Kidney epithelial cell (primary cell): Measurements from ENCODE around the gene MORN1. TPM values are rescaled to one million over a fixed set of nuclear protein-coding genes. Genes with fewer than 3 reads are reported as not detected.

Experiments used
- DNase-seq: peaks from one replicate; pipeline ENCODE4 v3.0.0-alpha.2; 2010; ENCODE audit warnings: low read depth
- H3K27me3 ChIP-seq: 2 replicates; pipeline ENCODE4 v1.6.0; 2011; ENCODE audit warnings: low read length; ENCODE audit not compliant: control insufficient read depth, insufficient read depth
- H3K36me3 ChIP-seq: 2 replicates; pipeline ENCODE4 v1.5.1; 2011; ENCODE audit warnings: low read length; ENCODE audit not compliant: control insufficient read depth, insufficient read depth
- H3K4me3 ChIP-seq: 2 replicates; pipeline ENCODE4 v1.5.1; 2011; ENCODE audit warnings: low read depth, mild to moderate bottlenecking, control low read depth, low read length
- CTCF ChIP-seq: IDR thresholded peaks from 2 replicates; pipeline ENCODE4 v1.5.1; 2011; ENCODE audit warnings: mild to moderate bottlenecking, moderate library complexity, low read length, control low read depth, inconsistent platforms; ENCODE audit not compliant: insufficient read depth, poor library complexity, severe bottlenecking
- total RNA-seq: library from RNA; depleted of rRNA; stranded (reverse); fragments of >200 nt; gene quantifications from 2 replicates; pipeline ENCODE4 v1.2.3, GENCODE V29; 2015

The MORN1 gene
- total RNA-seq, 1 donor from 2014 or later: 8.4 TPM

- no peak for TF ChIP-seq CTCF
- no peak for DNase-seq
- H3K27me3 ChIP-seq: peaks cover 28% of the 10 kb centered on the region
- H3K4me3 ChIP-seq: no peak overlapping the region
- H3K36me3 ChIP-seq: no peaks in the 10 kb centered on the region
Measured at GRCh38 chr1:2418791-2419320, 27.5 kb upstream of the MORN1 start.

- no peak for DNase-seq
- TF ChIP-seq CTCF: no peak
- no peaks in the 10 kb centered on the region for H3K36me3 ChIP-seq
- H3K27me3 ChIP-seq: peaks cover 28% of the 10 kb centered on the region
- H3K4me3 ChIP-seq: no peak overlapping the region
Measured at GRCh38 chr1:2417833-2418225, 26.5 kb upstream of the MORN1 start.

GRCh38 chr1:2417083-2417832 lies 25.9 kb upstream of the MORN1 start:
- no peak for DNase-seq
- TF ChIP-seq CTCF: no peak

GRCh38 chr1:2416403-2416802 lies 25.0 kb upstream of the MORN1 start:
- no peak for TF ChIP-seq CTCF
- Histone ChIP-seq H3K36me3 (no peaks in the 10 kb centered on the region), H3K27me3 (peaks cover 28% of the 10 kb centered on the region), H3K4me3 (no peak overlapping the region)
- no peak for DNase-seq

More at GRCh38 chr1:2417083-2417832, 25.9 kb upstream of the MORN1 start:
- H3K4me3 ChIP-seq: no peak overlapping the region
- H3K27me3 ChIP-seq: peaks cover 28% of the 10 kb centered on the region
- no peaks in the 10 kb centered on the region for H3K36me3 ChIP-seq

GRCh38 chr1:2415801-2416208 lies 24.5 kb upstream of the MORN1 start:
- no peak overlapping the region for H3K4me3 ChIP-seq
- peaks cover 28% of the 10 kb centered on the region for H3K27me3 ChIP-seq
- no peak for TF ChIP-seq CTCF
- no peaks in the 10 kb centered on the region for H3K36me3 ChIP-seq
- DNase-seq: no peak
